SU-DHL-6 (cell line): ENCODE measurements around the gene TDP1.

Experiments
- CTCF ChIP-seq: fragments of 200-600 bp; sonication (generic); IDR thresholded peaks from one replicate; pipeline ENCODE4 v1.5.1; 2017; ENCODE audit warnings: antibody characterized with exemption, mild to moderate bottlenecking, low read length, moderate library complexity; ENCODE audit not compliant: insufficient read depth, poor library complexity, severe bottlenecking
- EZH2phosphoT487 ChIP-seq: fragments of 200-600 bp; sonication (generic), shearing (Covaris generic); conservative IDR thresholded peaks from 2 replicates; pipeline ENCODE4 v1.6.1; 2018; ENCODE audit warnings: mild to moderate bottlenecking, antibody characterized with exemption, low read length, moderate library complexity, mixed read lengths

DNA sequence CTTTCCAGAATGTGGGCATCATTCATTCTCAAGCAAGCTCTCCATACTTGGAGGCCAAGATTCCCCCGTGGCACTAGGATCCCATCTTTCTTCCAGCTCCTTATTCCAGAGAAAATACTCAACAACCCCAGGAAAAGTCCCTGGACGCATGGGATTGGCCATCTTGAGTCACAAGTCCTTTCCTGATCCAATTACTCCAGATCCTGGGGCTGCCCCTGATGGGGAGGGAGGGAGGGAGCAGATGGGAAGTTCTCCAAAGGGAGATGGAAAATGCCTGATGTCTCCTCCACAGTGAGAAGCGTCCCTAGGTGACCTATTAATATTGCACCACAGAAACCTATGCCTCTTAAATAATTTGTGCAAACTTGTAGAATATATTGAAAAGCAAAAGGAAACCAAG is 93.7 kb downstream of the TDP1 start:
- TF ChIP-seq CTCF = no peak
- no peak for TF ChIP-seq EZH2phosphoT487
